ENCODE results near the gene PREX1.

- no peak for TF ChIP-seq CTCF (IDR thresholded peaks at IDR 0.05)
- no peak for TF ChIP-seq POLR2A (IDR thresholded peaks at IDR 0.05)
Measured at GRCh38 chr20:48730977-48731376, 96.8 kb downstream of the PREX1 start.
